ENCODE results near the gene C2CD4D. TPM values are rescaled to one million over a fixed set of nuclear protein-coding genes. Genes with fewer than 3 reads are reported as not detected.

Gene C2CD4D
- total RNA-seq, 1 donor, result 0.21 TPM

- Histone ChIP-seq H3K27me3 (ENCODE audit: insufficient read depth, low read length) (peaks cover 4% of the 10 kb centered on the region), H3K9me3 (ENCODE audit: low read depth, low read length) (no peaks in the 10 kb centered on the region), H3K4me1 (ENCODE audit: insufficient read depth, low read length) (no peaks in the 10 kb centered on the region), H3K4me3 (ENCODE audit: low read length) (no peak overlapping the region)
These were observed 10.3 kb upstream of the C2CD4D start for GRCh38 chr1:151849871-151850270.

GRCh38 chr1:151849126-151849525 is 9.5 kb upstream of the C2CD4D start:
- no peak overlapping the region for H3K4me3 ChIP-seq (ENCODE audit: low read length)
- H3K4me1 ChIP-seq (ENCODE audit: insufficient read depth, low read length), result no peaks in the 10 kb centered on the region
- no peaks in the 10 kb centered on the region for H3K9me3 ChIP-seq (ENCODE audit: low read depth, low read length)
- H3K27me3 ChIP-seq (ENCODE audit: insufficient read depth, low read length), result peaks cover 4% of the 10 kb centered on the region

GRCh38 chr1:151847867-151848596 is 8.4 kb upstream of the C2CD4D start:
- peaks cover 4% of the 10 kb centered on the region for H3K27me3 ChIP-seq (ENCODE audit: insufficient read depth, low read length)
- H3K4me1 ChIP-seq (ENCODE audit: insufficient read depth, low read length), result no peaks in the 10 kb centered on the region
- H3K4me3 ChIP-seq (ENCODE audit: low read length), result no peak overlapping the region
- H3K9me3 ChIP-seq (ENCODE audit: low read depth, low read length), result no peaks in the 10 kb centered on the region

- no peaks in the 10 kb centered on the region for H3K9me3 ChIP-seq (ENCODE audit: low read depth, low read length)
- no peak overlapping the region for H3K4me3 ChIP-seq (ENCODE audit: low read length)
- peaks cover 4% of the 10 kb centered on the region for H3K27me3 ChIP-seq (ENCODE audit: insufficient read depth, low read length)
- H3K4me1 ChIP-seq (ENCODE audit: insufficient read depth, low read length), result no peaks in the 10 kb centered on the region
These were observed 7.1 kb upstream of the C2CD4D start for GRCh38 chr1:151846686-151847237.

- no peak overlapping the region for H3K4me3 ChIP-seq (ENCODE audit: low read length)
- H3K4me1 ChIP-seq (ENCODE audit: insufficient read depth, low read length), result no peaks in the 10 kb centered on the region
- H3K9me3 ChIP-seq (ENCODE audit: low read depth, low read length), result no peaks in the 10 kb centered on the region
- H3K27me3 ChIP-seq (ENCODE audit: insufficient read depth, low read length), result peaks cover 6% of the 10 kb centered on the region
These were observed 6.5 kb upstream of the C2CD4D start for GRCh38 chr1:151846062-151846568.

- H3K4me3 ChIP-seq (ENCODE audit: low read length), result no peak overlapping the region
- H3K9me3 ChIP-seq (ENCODE audit: low read depth, low read length), result no peaks in the 10 kb centered on the region
- H3K27me3 ChIP-seq (ENCODE audit: insufficient read depth, low read length), result peaks cover 27% of the 10 kb centered on the region
- H3K4me1 ChIP-seq (ENCODE audit: insufficient read depth, low read length), result peaks cover 19% of the 10 kb centered on the region
These were observed 3.8 kb upstream of the C2CD4D start for GRCh38 chr1:151843398-151843797.

GRCh38 chr1:151841141-151841540 is 1.5 kb upstream of the C2CD4D start:
- H3K27me3 ChIP-seq (ENCODE audit: insufficient read depth, low read length), result peaks cover 35% of the 10 kb centered on the region
- H3K4me3 ChIP-seq (ENCODE audit: low read length), result no peak overlapping the region
- no peaks in the 10 kb centered on the region for H3K9me3 ChIP-seq (ENCODE audit: low read depth, low read length)
- H3K4me1 ChIP-seq (ENCODE audit: insufficient read depth, low read length), result peaks cover 39% of the 10 kb centered on the region

GRCh38 chr1:151840421-151840820 is 801 bp upstream of the C2CD4D start:
- Histone ChIP-seq H3K4me1 (ENCODE audit: insufficient read depth, low read length) (peaks cover 40% of the 10 kb centered on the region), H3K27me3 (ENCODE audit: insufficient read depth, low read length) (peaks cover 35% of the 10 kb centered on the region)

GRCh38 chr1:151839082-151839412 is 573 bp downstream of the C2CD4D start:
- H3K4me3 ChIP-seq (ENCODE audit: low read length), result peak overlapping the region; percentile 24
- H3K9me3 ChIP-seq (ENCODE audit: low read depth, low read length), result no peaks in the 10 kb centered on the region
- H3K4me1 ChIP-seq (ENCODE audit: insufficient read depth, low read length), result peaks cover 54% of the 10 kb centered on the region
- H3K27me3 ChIP-seq (ENCODE audit: insufficient read depth, low read length), result peaks cover 35% of the 10 kb centered on the region

More at GRCh38 chr1:151840421-151840820, 801 bp upstream of the C2CD4D start:
- Histone ChIP-seq H3K9me3 (ENCODE audit: low read depth, low read length) (no peaks in the 10 kb centered on the region), H3K4me3 (ENCODE audit: low read length) (no peak overlapping the region)

GRCh38 chr1:151838222-151839081 is 1.2 kb downstream of the C2CD4D start:
- Histone ChIP-seq H3K9me3 (ENCODE audit: low read depth, low read length) (no peaks in the 10 kb centered on the region), H3K27me3 (ENCODE audit: insufficient read depth, low read length) (peaks cover 35% of the 10 kb centered on the region), H3K4me1 (ENCODE audit: insufficient read depth, low read length) (peaks cover 59% of the 10 kb centered on the region), H3K4me3 (ENCODE audit: low read length) (peak overlapping the region; percentile 24)

- Histone ChIP-seq H3K27me3 (ENCODE audit: insufficient read depth, low read length) (peaks cover 35% of the 10 kb centered on the region), H3K4me3 (ENCODE audit: low read length) (no peak overlapping the region), H3K9me3 (ENCODE audit: low read depth, low read length) (no peaks in the 10 kb centered on the region), H3K4me1 (ENCODE audit: insufficient read depth, low read length) (peaks cover 65% of the 10 kb centered on the region)
These were observed 1.8 kb downstream of the C2CD4D start for GRCh38 chr1:151837884-151838221.

GRCh38 chr1:151837197-151837596 is 2.4 kb downstream of the C2CD4D start:
- no peaks in the 10 kb centered on the region for H3K9me3 ChIP-seq (ENCODE audit: low read depth, low read length)
- peaks cover 72% of the 10 kb centered on the region for H3K4me1 ChIP-seq (ENCODE audit: insufficient read depth, low read length)
- H3K27me3 ChIP-seq (ENCODE audit: insufficient read depth, low read length), result peaks cover 35% of the 10 kb centered on the region
- no peak overlapping the region for H3K4me3 ChIP-seq (ENCODE audit: low read length)

GRCh38 chr1:151835596-151835995 is 4.0 kb downstream of the C2CD4D start:
- peaks cover 28% of the 10 kb centered on the region for H3K27me3 ChIP-seq (ENCODE audit: insufficient read depth, low read length)
- no peaks in the 10 kb centered on the region for H3K9me3 ChIP-seq (ENCODE audit: low read depth, low read length)
- H3K4me3 ChIP-seq (ENCODE audit: low read length), result no peak overlapping the region
- H3K4me1 ChIP-seq (ENCODE audit: insufficient read depth, low read length), result peaks cover 85% of the 10 kb centered on the region

GRCh38 chr1:151834239-151834638 is 5.4 kb downstream of the C2CD4D start:
- no peak overlapping the region for H3K4me3 ChIP-seq (ENCODE audit: low read length)
- peaks cover 14% of the 10 kb centered on the region for H3K27me3 ChIP-seq (ENCODE audit: insufficient read depth, low read length)
- peaks cover 88% of the 10 kb centered on the region for H3K4me1 ChIP-seq (ENCODE audit: insufficient read depth, low read length)
- H3K9me3 ChIP-seq (ENCODE audit: low read depth, low read length), result no peaks in the 10 kb centered on the region

GRCh38 chr1:151833172-151833900 is 6.3 kb downstream of the C2CD4D start:
- Histone ChIP-seq H3K4me1 (ENCODE audit: insufficient read depth, low read length) (peaks cover 88% of the 10 kb centered on the region), H3K4me3 (ENCODE audit: low read length) (no peak overlapping the region), H3K9me3 (ENCODE audit: low read depth, low read length) (no peaks in the 10 kb centered on the region)

More at GRCh38 chr1:151833172-151833900, 6.3 kb downstream of the C2CD4D start:
- peaks cover 8% of the 10 kb centered on the region for H3K27me3 ChIP-seq (ENCODE audit: insufficient read depth, low read length)
